NOMO-1 treated with DMSO at 0.1 percent for 48 hours (cell line): ENCODE measurements around the gene PNPLA5.
"Not testable (repeated sequence)": the region's sequence is repeated elsewhere in the genome, so short reads cannot be mapped to it uniquely, and the experiment has no call there.

ENCODE experiments used
- DNase-seq: peaks from one replicate; lab custom pipeline; 2025; ENCODE audit not compliant: unreplicated experiment; lab: John Stamatoyannopoulos, UW

The PNPLA5 gene, protein sequence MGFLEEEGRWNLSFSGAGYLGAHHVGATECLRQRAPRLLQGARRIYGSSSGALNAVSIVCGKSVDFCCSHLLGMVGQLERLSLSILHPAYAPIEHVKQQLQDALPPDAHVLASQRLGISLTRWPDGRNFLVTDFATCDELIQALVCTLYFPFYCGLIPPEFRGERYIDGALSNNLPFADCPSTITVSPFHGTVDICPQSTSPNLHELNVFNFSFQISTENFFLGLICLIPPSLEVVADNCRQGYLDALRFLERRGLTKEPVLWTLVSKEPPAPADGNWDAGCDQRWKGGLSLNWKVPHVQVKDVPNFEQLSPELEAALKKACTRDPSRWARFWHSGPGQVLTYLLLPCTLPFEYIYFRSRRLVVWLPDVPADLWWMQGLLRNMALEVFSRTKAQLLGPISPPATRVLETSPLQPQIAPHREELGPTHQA

DNA sequence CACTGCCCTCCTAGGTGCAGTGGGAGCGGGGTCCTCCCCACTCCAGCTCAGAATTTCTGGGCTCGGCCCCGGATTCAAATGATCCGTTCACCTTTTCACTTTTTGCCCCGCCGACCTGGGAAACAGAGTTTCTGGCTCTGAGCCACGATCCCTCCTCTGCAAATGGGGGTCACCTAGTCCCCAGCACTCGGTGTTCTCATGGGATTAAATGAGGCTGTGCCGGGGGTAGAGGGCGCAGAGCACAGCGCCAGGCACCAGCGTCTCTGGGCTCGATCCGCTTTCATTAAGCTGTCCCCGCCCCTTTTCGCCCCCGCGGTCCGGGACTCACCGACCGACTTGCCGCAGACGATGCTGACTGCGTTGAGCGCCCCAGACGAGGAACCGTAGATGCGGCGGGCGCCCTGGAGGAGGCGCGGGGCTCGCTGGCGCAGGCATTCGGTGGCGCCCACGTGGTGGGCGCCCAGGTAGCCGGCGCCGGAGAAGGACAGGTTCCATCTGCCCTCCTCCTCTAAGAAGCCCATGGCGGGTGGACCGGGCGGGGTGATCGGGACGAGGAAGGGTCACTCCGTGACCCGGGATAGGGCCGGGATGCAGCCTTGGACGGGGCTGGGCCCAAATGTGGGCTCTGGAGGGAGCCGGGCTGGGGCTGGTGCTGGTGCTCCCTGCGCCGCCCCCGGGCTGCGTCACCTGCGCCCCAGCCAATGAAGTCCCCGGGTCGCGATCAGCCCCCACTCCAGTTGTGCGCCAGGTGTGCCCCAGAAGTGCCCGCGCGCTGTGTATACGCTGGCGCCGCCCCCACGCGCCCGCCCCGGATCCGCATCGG, at the start of gene PNPLA5:
Gene PNPLA5, minus strand, starts transcription at position 654 of the 823 bp plus-strand sequence. Its CDS starts 133 bp downstream, at position 521.
- DNase-seq = no peak

DNA sequence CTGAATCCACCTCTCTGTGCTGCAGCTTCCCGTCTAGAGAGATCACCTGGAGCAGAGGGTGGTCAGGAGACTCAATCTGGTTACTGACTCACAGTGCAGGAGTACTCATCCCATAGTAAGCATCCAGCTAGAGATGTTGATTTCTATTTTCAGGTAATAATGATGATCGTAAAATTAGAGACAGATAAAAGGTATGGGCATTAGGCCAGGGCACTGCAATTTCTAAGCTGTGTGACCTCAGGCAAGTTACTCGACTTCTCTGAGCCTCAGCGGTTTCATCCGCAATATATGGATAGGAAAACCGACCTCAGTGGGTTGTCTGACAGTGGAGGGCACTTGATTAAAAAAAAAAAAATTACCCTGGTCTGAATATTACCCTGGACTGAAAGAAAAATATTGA, 49.6 kb upstream of the PNPLA5 start:
- no peak for DNase-seq

DNA sequence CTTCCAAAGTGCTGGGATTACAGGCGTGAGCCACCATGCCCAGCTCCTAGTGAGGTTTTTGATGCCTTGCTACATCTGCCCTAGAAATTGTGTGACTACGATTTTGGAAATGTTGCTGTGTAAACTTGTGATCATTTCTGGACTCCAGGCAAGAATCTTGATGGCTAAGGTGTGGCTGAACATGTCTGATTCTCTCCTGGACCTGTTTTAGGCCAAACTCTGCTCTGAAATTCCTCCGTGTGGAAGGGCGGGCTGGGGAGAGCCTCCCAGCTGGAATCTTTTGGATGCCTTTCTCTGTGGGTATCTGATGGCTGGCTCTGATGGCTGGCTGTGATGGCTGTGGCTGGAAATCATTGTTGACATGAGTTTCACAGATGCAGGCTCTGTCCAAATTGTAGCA, 40.0 kb upstream of the PNPLA5 start:
- no peak for DNase-seq

DNA sequence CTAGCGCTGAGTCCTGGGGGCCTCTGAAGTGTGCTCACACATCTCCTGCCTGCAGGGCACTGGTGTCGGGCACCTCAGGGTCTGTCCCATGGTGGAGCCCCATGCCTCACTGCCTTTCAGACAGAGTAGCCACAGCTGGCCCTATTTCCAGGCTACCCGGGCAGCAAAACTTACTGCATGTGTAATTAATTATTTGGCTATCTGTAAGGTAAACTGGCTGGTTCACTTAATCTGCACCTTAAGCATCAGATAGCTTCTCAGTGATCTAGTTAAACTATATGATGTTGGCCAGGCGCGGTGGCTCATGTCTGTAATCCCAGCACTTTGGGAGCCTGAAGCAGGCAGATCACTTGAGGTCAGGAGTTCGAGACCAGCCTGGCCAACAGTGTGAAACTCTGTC, 37.1 kb upstream of the PNPLA5 start:
- no peak for DNase-seq

DNA sequence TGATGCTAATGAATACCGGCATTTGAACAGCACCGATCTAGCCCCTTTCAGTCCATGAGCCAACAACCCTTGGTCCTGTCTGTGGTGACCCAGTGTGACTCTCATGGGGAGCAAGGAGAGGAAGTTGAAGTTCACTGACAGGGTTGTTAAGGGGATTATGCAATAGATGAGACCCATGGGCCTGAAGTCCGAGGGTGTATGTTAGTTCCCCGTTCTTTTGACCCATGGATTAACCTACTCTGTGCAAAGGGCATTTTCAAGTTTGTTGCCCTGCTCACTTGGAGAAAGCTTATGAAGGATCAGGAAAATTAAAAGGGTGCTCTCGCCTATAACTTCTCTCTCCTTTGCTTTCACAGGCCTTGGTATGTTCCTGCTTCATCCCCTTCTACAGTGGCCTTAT, 36.7 kb upstream of the PNPLA5 start:
- DNase-seq = peak; percentile 81

DNA sequence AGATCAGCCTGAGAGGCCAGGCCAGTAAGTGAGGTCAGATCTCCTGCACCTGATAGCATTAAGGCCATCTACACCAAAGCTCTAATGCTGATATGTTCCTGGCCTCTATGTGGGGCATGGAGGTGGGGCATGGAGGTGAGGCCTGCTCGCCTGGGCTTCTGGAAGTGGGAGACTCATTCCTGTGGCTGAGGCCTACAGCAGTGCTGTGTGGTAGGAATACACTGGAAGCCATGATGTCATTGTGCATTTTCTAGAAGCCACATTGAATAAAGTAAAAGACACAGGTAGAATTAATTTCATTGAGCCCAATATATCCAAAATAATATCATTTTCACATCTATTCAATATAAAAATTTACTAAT, 34.5 kb upstream of the PNPLA5 start:
- no peak for DNase-seq

DNA sequence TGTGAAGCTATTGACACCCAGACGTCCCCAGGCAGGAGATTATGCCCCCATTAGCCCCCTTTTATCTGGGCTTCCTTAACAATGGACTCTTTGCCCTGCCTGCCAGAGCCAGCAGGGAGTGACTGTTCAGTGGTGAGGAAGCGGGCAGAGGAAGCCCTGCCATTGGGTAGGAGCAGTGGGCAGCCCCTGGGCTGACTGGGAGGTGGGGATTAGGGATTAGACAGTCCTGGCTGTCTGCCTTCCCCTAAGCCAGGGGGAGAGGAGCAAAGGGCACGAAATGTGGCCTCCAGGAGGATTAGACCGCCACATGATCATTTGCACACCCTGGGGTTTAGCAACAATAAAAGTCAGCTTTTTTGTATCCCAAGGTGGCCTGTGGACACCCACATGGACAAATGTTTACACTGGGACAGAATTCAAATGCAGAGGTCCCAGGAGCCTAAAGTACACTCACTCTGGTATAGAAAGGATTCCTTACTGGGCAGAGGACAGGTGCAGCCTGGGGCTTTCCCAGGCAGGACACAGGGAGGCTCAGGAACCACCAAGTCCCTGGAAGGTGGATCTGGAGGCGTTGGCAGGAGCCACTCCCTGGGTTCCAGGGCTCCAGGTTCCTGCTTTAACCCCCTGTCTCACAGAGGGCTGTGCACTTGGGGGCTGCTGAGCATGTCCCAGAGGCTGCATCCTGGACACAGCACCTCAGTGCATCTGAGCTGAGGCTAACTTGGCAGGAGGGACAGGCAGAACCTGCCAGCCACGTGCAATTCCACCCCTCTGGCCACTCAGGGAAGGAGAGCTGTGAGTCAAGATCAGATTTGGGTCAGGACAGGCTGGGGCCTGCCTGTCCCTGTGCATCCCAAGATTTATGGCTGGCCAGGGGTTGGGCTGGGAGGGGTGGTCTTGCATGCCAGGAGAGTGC, 33.9 kb upstream of the PNPLA5 start:
- no peak for DNase-seq

DNA sequence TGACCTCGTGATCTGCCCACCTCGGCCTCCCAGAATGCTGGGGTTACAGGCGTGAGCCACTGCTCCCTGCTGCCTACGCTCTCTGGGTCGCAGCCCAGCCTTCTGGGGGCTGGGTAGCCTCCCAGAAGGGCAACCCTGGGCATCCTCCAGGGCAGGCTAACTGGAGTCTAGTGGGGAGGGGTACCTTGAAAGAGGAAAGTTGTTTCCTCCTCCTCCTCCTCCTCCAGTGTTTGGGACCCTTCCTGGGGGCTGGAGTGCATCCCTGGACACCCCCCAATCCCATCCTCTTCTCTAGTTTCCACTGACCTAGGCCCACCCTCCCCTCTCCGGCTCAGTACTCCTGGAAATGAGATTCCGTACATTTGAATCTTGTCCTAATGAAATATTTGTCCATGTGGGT, 33.1 kb upstream of the PNPLA5 start:
- no peak for DNase-seq

DNA sequence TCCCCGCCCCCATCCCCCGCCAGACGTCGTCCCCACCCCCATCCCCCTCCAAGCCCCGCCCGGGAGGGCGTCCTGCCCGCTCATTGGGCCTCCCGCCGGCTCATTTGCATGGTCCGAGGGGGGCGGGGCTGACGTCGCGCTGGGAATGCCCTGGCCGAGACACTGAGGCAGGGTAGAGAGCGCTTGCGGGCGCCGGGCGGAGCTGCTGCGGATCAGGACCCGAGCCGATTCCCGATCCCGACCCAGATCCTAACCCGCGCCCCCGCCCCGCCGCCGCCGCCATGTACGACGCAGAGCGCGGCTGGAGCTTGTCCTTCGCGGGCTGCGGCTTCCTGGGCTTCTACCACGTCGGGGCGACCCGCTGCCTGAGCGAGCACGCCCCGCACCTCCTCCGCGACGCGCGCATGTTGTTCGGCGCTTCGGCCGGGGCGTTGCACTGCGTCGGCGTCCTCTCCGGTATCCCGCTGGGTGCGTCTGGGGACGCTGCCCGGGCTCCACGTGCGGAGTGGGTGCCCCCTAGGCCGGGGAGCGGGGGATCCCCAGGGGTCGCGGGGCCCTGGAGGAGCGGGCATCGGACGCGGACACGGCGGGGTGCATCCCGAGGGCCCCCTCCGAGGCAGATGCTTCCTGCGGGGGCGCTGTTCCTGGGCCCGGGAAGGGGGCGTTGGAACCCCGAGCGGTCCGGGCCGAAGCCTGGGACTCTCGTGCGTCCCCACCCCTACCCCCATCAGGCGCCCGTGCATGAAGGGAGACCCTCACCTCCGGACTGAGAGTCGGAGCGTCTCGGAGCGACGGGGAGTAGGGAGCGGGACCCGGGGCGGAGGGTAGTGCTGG, 32.0 kb upstream of the PNPLA5 start, which contains the start of gene PNPLA3:
Gene PNPLA3, plus strand, starts transcription at position 175 of the 834 bp plus-strand sequence. Its CDS starts 107 bp downstream, at position 282.
- DNase-seq = peak; percentile 58

DNA sequence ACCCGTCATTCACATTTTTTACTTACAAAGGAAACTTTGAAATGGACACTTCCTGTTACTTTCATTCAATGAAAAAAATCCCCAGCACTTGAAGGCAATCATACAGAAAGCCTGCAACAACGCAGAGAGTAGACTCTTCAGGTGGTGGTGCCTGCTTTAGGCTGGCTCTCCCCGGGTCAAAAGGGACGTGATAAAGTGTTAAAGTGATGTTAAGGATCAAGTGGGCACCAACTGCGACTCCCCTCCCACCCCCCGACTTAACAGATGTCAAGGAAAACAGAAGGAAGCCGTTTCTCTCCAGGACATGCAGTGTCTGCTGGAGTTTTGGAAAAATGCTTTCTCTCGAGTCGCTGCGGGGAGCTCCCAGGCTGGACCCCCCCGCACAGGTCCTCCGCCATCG, 31.4 kb upstream of the PNPLA5 start:
- peak; percentile 52 for DNase-seq

DNA sequence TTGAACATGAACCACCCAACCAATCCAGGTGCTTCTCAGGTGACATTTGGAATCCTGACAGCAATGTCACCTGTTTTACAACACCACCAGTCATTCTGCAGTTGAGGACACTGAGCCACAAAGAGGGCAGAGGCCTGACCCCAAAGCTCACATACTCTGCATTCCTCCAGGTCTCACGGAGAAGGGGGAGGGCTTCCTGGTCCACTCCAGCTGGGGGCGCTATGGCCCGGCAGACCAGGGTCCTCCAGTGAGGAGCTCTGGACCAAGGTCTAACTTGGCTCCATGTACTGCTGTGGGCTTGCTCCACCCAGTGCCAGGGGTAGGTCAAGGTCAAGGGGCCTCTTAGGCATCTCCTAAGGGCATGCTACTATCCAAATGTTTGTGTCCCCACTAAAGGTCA, 30.3 kb upstream of the PNPLA5 start:
- DNase-seq = no peak

DNA sequence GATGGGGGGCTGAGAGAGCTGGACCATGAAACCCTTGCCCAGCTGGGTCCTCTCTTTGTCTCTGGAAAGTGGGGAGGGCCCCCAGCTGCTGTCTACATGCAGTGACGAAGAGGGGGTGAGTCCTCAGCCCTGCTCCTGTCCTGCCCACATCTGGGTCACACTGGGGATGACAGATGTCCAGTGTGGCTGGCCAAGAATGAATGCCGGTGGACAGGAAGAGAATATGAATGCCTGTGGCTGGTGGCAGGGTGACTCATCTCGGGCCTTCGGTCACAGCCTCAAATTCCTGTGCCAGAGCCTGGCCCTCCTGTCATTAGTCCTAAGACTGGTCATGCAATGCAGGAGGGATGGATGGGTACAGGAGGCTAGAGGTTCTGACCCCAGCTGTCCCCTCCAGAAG, 29.6 kb upstream of the PNPLA5 start:
- no peak for DNase-seq

DNA sequence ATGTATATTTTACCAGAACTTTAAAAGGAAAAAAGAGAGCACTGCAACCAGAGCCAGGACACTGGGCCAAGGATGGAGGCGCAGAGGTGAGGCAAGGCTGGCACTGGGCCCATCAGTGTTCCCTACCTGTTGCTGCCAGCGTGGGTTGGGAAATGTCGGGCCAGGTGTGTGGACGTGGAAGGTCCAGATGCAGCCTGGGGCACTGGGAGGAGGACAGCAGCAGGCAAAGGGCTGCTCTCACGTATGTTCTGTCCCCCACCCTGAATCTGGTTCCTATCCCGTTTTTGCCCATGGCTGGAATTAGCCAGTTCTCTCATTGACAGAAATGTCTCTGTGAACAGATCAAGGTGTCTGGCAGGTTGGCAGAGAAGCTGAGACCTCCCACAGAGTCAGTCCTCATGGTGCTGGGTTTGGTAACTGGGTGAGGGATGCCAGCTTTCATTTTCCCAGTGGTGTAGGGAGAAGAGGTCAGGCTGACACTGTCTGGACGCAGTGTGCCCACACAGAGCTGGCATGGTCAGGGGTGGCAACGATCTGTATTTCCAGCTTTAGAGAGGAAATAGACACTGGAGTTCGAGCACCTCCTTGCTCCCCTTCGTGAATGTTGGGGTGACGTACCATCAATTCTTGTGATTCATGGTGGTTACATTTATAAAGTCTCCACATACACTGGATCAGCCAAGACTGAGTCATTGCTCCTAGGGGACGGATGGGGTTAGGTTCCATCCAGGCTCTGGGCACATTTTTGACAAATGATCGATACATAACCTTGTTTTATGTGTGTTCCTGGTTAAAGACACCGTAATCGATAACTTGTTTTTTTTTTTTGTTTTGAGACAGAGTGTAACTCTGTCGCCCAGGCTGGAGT, 27.5 kb upstream of the PNPLA5 start:
- DNase-seq = no peak

DNA sequence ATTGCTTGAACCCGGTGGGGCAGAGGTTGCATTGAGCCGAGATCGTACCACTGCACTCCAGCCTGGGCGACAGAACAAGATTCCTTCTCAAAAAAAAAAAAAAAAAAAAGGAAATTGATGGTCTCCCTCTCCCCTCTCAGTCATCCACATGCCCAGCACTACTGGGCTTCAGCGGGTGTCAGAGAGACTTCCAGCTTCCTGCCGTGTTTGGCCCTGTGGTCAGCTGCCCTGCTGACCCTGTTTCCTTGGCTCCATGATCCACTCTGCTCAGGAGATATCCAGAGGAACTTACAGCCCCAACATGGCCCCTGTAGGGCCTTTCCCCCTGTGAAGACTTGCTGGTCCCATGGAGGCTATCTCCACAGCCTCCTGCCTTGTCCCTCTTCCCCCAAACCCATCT, 25.7 kb upstream of the PNPLA5 start:
- DNase-seq = no peak

DNA sequence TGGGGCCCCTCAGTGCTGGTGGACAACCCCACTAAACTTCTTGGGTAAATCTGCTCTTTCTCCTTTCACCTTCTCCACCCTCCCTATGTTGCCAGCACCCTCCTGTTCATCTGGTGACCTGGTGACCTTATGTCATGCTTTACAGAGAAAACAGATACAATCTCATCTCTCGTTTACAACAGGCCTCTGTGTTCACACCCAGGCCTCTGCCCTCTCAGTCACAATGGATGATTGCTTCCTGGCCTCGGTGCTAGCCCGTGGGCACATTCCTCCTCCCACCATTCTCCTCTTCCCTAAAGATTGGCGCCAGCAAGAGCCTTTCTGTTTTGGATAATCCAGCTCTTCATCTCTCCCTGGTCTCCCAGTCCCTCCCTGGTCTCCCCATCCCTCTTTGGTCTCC, 19.5 kb upstream of the PNPLA5 start:
- no peak for DNase-seq

DNA sequence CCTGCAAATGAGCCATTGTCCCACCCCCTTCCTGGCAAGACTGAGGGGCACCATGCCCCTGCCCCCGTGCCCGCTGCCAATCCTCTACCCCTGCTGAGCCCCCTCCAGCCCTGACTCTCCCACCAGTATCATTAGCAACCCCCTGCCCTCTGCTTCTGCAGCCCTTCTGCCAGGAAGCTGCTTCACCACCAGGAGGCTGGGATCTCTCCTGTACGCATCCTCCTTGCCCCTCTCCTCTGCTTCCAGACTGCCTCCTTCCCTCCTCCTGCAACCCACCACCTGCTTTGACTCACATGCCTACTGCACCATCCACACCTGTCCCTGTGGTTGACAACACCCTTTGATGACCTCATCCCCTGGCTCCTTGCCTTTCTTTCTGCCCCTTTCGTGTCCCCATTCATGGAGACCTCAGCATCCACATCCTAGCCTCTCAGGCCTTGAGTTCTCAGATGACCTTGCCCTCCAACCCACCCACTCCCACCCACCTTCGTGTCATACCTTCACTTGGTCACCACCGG, 18.4 kb upstream of the PNPLA5 start:
- no peak for DNase-seq

DNA sequence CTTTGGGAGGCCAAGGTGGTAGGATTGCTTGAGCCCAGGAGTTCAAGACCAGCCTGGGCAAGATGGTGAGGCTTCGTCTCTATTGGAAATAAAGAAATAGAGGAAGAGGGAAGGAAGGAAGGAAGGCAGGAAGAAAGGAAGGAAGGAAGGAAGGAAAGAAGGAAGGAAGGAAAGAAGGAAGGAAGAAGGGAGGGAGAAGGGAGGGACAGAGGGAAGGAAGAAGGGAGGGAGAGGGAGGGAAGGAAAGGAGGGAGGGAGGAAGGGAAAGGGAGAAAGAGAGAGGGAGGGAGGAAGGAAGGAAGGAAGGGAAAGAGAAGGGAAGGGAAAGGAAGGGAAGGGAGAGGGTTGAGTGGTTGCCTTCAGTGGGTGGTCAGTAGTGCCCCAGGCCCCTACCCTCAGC, 17.9 kb upstream of the PNPLA5 start:
- no peak for DNase-seq

DNA sequence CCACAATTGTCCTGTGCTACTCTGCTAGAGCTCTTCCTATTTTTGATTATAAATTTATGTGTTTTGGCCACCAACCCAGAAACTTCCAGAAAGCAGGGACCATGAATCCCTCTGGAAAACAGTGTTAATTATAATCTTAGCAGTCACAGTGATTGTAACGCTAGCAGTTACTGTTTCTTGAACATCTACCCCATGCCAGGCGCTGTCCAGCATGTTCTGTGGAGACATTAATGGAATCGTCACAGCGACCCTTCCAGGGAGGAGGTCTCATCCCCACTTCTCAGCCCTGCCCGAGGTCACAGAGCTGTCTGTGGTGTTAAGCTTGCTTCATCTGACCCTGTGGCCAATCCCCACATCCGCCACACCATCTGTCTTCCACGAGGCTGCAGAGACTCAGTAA, 13.9 kb upstream of the PNPLA5 start:
- no peak for DNase-seq

DNA sequence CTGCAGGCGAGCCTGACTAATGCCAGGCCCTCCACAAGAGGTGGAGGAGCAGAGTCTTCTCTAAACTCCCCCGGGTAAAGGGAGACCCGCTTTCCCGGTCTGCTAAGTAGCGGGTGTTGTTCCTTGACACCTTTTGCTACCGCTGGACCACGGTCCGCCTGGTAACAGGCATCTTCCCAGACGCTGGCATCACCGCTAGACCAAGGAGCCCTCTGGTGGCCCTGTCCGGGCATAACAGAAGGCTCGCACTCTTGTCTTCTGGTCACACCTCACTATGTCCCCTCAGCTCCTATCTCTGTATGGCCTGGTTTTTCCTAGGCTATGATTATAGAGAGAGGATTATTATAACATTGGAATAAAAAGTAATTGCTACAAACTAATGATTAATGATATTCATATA, 12.6 kb upstream of the PNPLA5 start:
- not testable (repeated sequence) for DNase-seq
